HG03571 (cell line): ENCODE data around the gene SLC16A7.
"Not testable (repeated sequence)": the region's sequence is repeated elsewhere in the genome, so short reads cannot be mapped to it uniquely, and the experiment has no call there.

ENCODE experiments used
- ATAC-seq: cut with Tn5 transposase; IDR thresholded peaks from one replicate; pipeline ENCODE4 v1.9.1; 2021; ENCODE audit not compliant: unreplicated experiment

The SLC16A7 gene, protein sequence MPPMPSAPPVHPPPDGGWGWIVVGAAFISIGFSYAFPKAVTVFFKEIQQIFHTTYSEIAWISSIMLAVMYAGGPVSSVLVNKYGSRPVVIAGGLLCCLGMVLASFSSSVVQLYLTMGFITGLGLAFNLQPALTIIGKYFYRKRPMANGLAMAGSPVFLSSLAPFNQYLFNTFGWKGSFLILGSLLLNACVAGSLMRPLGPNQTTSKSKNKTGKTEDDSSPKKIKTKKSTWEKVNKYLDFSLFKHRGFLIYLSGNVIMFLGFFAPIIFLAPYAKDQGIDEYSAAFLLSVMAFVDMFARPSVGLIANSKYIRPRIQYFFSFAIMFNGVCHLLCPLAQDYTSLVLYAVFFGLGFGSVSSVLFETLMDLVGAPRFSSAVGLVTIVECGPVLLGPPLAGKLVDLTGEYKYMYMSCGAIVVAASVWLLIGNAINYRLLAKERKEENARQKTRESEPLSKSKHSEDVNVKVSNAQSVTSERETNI

DNA sequence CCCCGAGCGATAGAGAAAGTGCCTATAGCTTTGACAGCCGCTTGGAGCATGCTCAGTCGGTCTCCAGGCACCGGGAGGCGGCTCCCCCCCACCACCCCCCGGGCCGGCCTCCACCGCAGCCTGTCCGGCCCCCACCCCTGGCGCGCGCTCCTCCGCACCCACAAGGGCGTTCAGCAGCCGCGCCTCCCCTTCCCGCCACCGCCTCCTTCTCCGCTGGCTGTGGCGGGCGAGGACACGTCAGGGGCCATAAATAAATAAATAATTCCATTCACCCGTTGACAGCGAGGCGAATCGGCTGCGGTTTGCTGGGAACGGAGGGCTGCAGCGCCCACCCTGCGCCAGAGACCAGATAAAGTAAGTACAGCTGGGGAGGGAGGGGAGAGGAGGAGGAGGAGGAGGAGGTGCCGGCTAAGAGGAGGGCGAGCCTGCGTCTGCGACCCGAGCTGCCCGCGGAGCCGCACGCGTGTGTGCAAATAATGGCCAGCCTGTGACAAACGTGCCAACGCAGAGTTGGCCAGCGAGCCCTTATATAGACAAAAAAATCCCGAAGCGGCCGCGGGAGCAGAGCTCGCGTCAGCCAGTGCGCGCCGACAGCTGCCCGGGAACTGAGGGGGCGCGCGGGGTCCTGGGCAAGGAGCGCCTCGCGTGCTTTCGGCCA lies at the start of gene SLC16A7:
Gene SLC16A7 (plus strand): TSS at position 147 of the 658 bp plus-strand sequence. CDS start 108,773 bp downstream, outside the sequence.
- ATAC-seq = peak; percentile 65

DNA sequence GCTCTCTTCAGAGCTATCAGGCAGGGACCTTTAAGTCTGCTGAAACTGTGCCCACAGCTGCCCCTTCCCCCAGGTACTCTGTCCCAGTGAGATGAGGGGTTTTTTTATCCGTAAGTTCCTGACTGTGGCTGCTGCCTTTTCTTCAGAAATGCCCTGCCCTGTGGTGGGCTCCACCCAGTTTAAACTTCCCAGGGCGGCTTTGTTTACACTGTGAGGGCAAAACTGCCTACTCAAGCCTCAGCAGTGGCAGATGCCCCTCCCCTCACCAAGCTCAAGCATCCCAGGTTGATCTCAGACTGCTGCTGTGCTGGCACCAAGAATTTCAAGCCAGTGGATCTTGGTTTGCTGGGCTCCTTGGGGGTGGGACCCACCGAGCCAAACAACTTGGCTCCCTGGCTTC lies 46.9 kb upstream of the SLC16A7 start:
- ATAC-seq = no peak

DNA sequence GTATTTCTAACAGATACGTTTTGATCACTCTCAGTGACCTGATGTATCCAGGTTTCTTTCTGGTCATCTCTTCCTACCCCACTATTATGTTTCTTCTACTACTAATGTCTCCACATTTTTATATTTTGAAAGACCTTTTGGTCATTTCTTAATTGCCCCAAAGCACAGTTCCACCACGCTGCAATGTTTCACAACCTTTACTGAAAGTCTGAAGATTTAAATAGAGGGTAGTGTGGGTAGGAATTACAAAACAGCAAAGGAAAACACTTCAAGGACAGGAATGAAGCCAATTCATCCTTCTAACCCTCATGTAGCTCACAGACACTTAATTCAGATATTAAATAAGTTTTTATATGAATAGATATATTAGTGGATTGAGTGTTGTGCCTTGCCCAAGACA lies 36.1 kb upstream of the SLC16A7 start:
- no peak for ATAC-seq

DNA sequence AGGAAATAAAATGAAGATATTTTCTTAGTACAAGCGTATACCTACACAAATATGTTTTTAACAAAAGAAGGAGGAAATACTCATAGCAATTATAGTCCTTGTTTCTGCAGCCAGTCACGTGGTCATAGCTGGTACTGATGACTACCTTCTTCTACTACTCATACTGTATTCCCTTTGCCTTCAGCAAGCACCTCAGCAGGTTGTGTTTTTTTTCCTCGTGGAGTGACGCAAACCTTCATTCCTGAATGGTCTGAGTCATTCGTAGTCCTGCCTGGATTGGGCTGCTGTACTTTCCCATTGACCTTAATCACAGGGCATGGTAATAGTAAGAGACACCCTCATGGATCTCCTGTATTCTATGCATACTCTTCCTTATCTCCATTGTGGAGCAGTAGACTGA lies 25.7 kb upstream of the SLC16A7 start:
- no peak for ATAC-seq

DNA sequence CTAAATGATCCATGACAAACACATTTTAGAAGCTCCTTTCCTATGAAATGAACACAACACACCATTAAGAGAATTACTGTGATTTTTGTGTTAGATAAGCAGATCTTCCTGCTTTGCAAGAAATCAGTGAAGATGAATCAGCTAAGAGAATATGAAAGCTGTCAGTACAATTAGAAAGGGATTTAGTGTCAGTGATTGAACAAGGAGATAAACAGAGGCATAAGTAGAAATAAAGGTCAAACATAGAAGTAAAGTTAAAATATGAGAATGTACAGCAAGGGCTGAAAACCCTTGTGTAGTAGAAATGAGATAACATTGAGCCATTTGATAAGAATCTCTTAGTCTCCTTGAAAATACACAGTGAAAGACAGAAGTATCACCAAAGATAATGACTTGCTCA lies 21.4 kb upstream of the SLC16A7 start:
- no peak for ATAC-seq

DNA sequence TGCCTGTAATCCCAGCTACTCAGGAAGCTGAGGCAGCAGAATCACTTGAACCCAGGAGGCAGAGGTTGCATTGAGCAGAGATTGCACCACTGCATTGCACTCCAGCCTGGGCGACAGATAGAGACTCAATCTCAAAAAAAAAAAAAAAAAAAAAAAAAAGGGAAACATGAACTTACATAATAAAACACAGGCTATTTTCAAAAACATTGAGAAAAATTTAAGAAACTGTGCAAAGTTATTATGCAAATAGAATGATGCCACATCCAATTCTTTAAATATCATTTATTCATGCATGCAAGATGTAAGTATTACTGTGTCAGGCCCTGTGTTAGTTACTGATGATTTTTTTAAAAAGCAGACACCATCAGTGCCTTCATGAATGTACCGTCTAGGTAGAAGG lies 20.0 kb upstream of the SLC16A7 start:
- no peak for ATAC-seq

DNA sequence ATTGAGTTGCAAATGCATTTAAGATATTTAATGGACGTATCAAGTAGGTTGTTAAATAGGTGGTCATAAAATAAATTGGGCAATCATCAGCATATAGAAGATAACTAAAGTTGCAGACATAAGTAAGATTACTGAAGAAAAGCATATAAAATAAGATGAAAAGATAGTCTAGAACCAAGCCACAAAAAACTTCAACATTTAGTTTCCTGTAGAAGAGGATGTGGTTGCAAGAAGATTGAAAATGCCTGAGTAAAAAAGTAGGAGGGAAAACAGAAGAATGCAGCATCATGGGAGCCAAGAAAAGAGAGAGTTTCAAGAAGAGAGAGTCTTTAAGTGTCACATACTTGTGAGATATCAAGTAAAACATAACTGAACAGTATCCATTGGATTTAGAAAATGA lies 17.6 kb upstream of the SLC16A7 start:
- no peak for ATAC-seq

DNA sequence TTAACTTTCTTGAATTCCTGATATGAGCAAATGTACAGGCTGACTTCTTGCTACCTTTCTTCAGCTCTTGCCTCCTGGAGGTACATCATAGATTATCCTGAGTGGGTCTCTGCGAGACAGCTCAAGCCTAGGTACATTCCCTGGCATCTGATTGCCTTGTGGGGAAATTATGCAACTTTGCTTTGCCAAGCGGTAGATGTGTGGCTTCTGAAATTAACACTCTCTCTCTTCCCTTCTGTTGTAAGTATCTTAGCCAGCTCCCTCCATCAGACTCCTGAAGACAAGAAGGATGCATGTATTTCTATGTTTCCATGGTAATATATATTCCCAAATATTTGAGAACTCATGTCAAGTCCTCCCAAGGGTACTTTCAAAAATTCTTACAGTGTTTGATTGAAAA lies 16.2 kb upstream of the SLC16A7 start:
- ATAC-seq = no peak

DNA sequence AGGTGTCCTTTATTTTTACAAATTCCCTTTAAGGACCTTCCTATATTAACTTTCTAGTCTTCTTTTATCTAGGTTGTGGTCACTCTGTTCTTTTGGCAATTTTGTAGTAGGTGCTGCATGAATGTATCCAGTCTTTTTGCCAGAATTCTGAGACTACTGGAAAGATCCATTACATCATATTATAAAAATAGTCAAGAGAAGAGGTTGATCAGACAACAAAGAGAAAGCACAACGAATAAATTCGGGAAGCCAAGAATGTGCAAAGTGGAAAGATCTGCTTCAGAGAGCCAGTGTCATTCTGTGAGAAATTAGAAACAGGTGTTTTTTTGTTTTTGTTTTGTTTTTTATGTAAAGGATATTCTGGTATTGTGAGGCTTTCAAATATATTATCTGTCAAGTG lies 15.8 kb upstream of the SLC16A7 start:
- no peak for ATAC-seq

DNA sequence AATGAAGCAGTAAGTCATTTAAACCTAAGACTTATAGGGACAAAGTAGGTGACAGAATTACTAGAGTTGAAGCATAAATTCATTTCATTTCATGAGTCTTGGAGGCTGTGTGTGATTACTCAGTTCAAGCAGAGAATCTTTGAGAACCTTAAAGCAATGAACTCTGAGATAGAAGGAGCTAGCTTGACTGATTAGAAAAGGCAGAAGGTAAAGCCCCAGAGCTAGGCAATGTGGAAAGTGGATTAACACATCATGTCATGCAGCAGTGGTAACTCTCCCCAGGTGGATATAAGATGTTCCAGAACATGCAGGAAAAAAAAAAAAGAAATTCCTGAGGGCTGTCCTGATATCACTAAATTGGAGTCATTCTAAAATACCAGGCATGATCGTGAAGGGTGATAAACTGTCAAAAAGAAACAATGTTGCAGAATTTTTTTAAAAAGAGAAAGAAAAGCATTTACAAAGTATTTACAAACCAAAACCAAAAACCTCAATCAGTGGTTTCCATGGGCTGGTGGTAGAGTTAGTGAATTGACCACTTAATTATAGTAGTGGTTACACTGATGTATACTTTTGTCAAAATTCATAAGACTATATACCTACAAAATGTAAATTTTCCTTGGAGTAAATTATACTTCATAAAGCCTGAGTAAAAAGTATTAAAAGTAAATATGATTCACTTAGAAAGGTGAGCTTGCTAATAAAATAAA lies 12.7 kb upstream of the SLC16A7 start:
- no peak for ATAC-seq

DNA sequence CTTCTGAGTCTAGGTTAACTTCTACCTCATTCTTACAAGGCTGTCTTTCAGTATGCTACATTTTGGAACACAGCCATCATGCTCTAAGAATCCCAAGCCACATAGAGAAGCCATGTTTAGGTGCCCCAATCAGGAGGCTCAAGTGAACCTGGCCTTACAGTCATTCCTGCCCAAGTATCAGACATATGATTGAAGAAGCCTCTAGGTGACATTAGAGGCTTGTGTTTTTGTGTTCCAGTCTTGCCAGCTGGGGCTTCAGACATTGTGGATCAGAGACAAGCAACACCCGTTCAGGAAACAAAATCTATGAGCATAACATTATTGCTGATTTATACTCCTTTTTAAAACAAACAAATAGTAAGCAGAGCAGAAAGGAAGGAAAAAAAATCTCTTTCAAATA lies 8.1 kb upstream of the SLC16A7 start:
- no peak for ATAC-seq

DNA sequence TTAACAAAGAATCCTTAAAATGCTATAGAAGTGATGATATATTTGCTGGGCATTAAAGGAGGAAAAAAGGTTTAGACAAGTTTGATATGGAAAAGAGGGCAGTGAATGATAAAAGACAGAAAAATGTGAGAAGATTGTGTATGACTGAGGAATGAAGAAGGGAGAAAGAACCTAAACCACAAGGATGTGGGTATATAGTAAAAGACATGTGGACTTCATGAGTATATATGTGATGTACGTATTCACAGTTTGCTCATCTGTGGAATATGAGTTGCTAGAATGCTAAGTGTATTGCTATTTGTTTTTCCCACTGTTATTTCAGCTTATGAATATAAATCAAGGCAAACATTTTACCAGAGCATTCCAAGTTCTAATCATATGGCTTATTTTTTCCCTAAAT lies 2.1 kb upstream of the SLC16A7 start:
- ATAC-seq = no peak

DNA sequence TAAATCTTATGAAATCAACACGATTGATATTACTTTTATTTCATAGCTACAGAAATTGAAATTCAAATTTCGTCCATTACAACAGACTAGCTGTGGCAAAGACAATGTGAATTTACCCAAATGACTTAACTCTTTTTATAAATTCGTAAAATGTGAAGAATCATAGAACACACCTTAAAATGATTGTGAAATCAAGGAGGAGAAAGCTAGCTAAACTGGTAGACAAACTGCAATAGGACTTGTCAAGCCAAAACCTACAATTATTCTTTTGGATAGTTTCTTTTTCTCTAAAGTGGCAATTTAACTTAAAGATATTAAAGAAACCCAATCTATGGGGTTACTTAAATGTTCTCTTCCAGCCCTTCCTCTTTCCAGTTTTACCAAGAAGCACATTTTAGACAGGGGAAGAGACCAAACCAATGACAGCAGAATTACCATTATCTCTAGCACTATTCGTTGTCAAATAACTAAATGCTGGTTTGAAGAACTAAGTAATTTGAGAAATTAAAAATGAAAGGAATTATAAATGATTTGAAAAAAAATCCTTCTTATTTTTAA lies 807 bp upstream of the SLC16A7 start:
- no peak for ATAC-seq

DNA sequence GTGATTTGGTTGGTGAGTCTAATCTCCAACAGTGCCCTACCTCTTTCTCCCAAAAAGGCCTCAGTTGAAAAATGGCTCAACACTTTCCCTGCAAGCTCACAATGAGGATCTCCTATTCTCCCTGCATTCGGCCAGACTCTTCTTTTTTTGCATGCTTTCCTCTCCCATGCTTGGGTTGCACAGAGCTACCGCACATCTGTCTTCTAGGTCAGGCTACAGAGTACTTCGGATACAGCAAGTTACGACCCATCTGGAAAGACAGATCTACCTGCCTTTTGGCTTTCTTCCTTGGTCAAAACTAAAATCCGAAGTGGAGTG lies 305 bp upstream of the SLC16A7 start:
- no peak for ATAC-seq

DNA sequence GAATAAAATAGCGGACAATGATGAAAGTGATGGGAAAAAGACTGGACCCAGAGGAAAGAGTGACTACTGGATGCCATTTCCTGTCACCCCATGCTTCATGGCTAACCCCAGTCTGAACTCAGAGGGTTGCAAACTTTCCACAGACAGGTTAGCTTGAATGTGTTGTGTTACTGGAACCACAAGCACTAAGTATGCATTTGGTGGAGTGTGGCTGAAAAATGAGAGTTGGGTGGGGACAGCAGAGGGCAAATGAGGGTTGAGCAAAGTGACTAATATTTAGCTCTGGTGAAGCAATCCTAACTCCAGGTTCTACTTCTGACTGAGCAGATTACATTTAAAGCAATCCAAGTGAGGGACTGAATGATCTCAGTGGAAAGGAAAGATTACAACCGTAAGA lies 1.6 kb downstream of the SLC16A7 start:
- peak; percentile 40 for ATAC-seq

DNA sequence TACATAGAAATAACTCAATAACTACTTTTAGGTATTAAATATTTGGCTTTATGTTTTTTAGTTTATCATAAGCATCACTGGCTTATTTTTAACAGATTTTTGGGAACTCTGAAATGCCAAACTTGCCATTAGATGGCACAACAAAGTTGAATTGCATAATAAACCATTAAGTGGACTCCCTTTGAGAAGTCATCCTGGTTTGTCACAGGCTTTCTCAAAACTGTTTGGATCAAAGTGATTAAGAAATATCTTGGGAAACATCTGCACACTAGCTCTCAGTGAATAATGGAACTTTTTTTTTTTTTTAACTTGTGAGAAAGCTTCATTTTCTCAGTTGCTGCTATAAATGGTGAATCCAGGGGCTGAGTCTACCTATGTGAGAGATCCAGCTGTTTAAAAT lies 4.3 kb downstream of the SLC16A7 start:
- ATAC-seq = no peak

DNA sequence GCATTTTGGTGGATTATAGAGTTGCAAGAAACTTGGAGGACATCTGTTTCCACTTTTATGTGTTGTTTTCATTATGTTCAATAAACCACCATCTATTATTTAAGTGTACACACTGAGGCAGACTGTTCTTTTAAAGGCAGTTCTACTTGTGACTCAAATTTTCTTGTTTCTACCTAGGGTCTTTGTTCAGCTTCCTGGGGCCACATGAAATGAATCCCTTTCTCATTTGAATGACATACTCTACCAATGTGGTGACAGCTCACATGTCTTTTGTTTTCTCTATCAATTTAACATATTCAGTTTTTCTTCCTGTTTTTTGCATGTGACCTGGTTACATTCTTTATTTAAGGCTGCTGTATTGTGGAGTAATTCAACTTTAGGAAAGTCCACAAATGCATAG lies 7.9 kb downstream of the SLC16A7 start:
- ATAC-seq = no peak

DNA sequence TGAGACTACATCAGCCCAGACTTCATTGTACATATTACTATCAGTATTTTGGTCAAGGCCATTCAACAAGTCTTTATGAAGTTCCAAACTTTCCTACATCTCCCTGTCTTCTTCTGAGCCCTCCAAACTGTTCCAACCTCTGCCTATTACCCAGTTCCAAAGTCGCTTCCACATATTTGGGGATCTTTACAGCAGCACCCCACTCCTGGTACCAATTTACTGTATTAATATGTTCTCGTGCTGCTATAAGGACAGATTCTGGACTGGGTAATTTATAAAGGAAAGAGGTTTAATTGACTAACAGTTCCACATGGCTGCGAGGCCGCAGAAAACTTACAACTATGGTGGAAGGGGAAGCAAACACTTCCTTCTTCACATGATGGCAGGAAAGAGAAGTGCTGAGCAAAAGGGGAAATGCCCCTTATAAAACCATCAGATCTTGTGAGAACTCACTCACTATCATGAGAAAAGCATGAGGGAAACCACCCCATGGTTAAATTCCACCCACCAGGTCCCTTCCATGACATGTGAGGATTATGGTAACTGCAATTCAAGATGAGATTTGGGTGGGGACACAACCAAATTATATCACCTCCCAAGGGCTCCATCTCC lies 17.1 kb downstream of the SLC16A7 start:
- ATAC-seq = not testable (repeated sequence)

DNA sequence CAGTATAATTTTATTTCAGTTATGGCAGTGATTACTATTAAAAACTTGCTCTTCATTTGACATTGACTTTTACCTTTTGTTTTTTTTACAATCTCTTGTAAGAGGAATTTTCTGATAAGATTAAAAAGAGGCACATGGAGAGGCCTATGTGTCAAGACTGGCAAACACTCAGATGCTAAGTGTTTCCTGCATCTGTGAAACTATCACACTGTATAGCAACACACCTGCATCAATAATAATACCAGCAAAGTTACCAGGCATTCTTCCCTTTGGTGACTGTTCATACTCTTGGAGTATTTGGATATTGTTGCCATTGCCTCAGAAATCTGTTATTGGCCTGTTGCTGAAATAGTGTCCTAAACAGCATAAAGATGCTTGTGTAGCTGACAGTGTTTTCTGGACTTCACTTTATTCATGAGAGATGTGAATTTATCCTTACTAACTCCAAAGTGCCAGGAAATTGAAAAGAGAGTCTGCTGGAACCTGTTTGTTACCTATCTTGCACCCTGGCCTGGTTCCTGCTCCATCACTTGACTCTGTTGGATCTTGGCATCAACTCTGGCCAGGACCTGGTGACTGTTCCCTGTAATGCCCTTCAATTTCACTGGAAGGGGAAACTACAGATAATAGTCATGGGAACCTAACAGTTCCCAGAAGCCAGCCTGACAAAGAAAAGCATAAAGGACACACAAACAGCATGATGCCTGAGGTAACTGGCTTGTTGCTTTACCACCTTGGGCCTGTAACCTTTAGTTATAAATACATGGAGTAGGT lies 19.8 kb downstream of the SLC16A7 start:
- no peak for ATAC-seq

DNA sequence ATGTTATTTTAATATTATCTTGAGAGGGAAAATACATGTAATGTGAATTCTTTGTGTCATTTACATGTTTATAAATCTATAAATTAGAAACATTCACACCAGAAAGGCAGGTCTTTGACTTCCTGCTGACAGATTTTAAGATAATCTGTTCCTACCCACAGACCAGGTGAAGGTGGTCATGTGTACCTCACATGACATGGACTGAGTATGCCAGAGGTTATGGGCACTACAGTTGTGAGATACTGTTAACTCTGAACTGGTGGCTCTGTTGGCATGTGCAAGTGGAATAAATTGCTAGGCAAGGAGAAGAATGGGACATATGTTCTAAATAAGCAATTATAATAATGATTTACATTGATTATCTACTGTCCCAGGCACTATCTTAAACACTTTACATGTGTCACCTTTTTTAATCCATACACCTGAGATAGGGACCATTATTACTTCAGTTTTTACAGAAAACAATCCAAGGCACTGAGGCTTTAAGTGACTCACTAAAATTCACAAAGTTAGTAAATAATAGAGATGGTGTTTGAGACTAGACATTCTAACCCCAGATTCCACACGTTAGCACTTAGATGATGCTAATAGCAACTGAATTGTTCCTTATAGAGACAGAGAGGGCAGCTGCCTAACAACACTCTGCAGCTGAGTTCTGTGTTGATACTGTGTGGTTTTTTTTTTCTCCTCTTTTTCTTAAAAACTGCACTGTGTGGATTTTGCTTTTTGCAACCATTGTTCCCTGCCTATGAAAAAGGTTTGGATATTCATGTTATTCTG lies 23.8 kb downstream of the SLC16A7 start:
- no peak for ATAC-seq
